Measurements from ENCODE around the gene DMD.

Gene DMD

DNA sequence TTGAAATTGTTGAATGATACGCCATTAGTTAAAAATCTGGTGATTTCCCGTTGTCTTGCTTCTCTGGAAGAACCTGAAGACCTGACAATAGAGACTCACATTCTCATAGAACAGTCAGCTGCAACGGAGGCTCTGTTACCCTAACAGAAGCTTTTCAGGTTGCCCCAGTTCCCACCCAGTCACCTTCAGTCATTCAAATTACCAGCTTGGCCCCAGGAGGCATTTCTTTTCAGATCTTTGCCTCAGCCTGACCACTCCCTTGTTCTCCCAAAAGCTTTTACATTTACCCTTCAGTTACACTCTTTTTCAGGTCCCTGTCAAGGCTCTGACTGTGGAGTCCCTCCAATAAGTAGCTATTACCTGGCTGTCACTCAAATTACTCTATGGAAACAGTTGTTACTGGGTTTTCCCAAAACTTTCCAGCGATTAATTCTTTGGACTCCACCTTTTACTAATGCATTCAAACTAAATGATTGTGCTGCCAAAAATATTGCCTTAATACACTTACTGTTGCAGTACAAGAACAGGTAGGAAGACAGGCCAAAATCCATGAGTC lies 1977.3 kb downstream of the DMD start:
- Histone ChIP-seq H2AFZ (ENCODE audit: low read length, unreplicated experiment) (no peak overlapping the region), H3K79me2 (ENCODE audit: control insufficient read depth, insufficient read depth, low read length, unreplicated experiment) (no peaks in the 10 kb centered on the region), H3K27me3 (ENCODE audit: insufficient read depth, low read length) (no peaks in the 10 kb centered on the region), H3K27ac (ENCODE audit: low read depth, low read length) (no peak overlapping the region), H3K4me3 (ENCODE audit: low read depth, low read length) (no peak overlapping the region), H3K36me3 (ENCODE audit: insufficient read depth, low read length) (no peaks in the 10 kb centered on the region), H3K4me1 (ENCODE audit: control insufficient read depth, insufficient read depth, low read length, unreplicated experiment) (no peaks in the 10 kb centered on the region)

DNA sequence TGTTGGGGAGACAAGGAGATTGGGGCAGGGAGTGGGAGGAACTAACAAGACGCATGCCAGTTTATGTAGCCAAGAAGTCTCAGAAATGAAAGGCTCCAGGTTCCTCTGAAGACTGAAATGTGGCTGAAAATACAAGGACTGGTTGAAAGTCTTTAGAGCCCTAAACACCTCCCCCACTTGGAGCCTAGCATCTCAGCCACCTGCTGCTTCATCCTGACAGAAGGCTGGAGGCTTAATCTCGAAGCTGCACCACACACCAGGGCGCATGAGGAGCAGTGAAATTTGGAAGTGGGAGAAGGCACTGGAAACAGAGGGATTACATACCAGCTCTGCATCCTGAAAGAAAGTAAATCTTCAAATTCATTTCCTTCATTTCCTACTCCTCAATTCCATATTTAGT lies 1978.8 kb downstream of the DMD start:
- Histone ChIP-seq H3K27ac (ENCODE audit: low read depth, low read length) (no peak overlapping the region), H3K36me3 (ENCODE audit: insufficient read depth, low read length) (no peaks in the 10 kb centered on the region), H2AFZ (ENCODE audit: low read length, unreplicated experiment) (no peak overlapping the region), H3K4me1 (ENCODE audit: control insufficient read depth, insufficient read depth, low read length, unreplicated experiment) (no peaks in the 10 kb centered on the region), H3K27me3 (ENCODE audit: insufficient read depth, low read length) (no peaks in the 10 kb centered on the region), H3K79me2 (ENCODE audit: control insufficient read depth, insufficient read depth, low read length, unreplicated experiment) (no peaks in the 10 kb centered on the region), H3K4me3 (ENCODE audit: low read depth, low read length) (no peak overlapping the region)

DNA sequence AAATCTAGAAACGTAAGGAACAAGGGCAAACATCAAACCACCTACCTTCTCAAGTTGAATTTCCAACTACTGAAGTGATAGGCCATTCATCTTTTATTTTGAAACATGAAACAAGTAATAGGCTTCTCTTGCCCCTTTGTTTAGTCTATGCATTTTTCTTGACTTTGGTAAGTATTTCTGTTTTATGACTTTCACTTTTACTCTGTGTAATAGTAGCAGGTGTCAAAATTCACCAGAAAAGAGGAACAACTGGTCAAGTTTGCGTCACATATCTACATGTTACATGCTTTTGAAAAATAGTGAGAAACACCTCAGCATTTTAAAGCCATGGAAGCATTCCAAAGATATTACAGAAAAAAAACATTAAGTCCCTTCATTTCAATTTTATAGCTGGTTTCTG lies 1982.4 kb downstream of the DMD start:
- H3K27ac ChIP-seq (ENCODE audit: low read depth, low read length), result no peak overlapping the region
- no peaks in the 10 kb centered on the region for H3K79me2 ChIP-seq (ENCODE audit: control insufficient read depth, insufficient read depth, low read length, unreplicated experiment)
- no peaks in the 10 kb centered on the region for H3K27me3 ChIP-seq (ENCODE audit: insufficient read depth, low read length)
- H3K4me1 ChIP-seq (ENCODE audit: control insufficient read depth, insufficient read depth, low read length, unreplicated experiment), result peaks cover 6% of the 10 kb centered on the region
- H3K4me3 ChIP-seq (ENCODE audit: low read depth, low read length), result no peak overlapping the region
- H3K36me3 ChIP-seq (ENCODE audit: insufficient read depth, low read length), result no peaks in the 10 kb centered on the region
- no peak overlapping the region for H2AFZ ChIP-seq (ENCODE audit: low read length, unreplicated experiment)

DNA sequence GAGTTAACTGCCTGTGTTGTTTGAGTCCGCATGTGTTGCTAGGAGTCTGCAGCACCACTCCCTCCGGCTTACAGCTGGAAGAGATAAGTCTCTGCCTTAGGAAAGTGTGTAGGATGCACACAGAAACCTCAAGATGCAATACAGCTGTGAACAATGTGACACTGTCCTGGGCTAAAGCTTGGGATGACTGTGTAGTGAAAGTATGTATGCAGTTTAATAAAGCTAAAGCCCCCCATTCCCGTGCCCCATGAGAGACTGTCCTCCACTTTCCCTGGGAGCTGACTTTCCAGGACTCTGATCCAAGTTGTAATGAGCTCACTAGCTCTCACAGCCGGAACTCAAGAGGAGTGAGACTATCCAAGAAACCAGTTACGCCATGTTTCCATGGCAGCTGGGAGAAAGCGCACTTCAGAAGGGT lies 1982.9 kb downstream of the DMD start:
- Histone ChIP-seq H3K4me3 (ENCODE audit: low read depth, low read length) (no peak overlapping the region), H3K36me3 (ENCODE audit: insufficient read depth, low read length) (no peaks in the 10 kb centered on the region), H2AFZ (ENCODE audit: low read length, unreplicated experiment) (no peak overlapping the region), H3K27ac (ENCODE audit: low read depth, low read length) (no peak overlapping the region), H3K27me3 (ENCODE audit: insufficient read depth, low read length) (no peaks in the 10 kb centered on the region), H3K79me2 (ENCODE audit: control insufficient read depth, insufficient read depth, low read length, unreplicated experiment) (no peaks in the 10 kb centered on the region), H3K4me1 (ENCODE audit: control insufficient read depth, insufficient read depth, low read length, unreplicated experiment) (peaks cover 10% of the 10 kb centered on the region)

DNA sequence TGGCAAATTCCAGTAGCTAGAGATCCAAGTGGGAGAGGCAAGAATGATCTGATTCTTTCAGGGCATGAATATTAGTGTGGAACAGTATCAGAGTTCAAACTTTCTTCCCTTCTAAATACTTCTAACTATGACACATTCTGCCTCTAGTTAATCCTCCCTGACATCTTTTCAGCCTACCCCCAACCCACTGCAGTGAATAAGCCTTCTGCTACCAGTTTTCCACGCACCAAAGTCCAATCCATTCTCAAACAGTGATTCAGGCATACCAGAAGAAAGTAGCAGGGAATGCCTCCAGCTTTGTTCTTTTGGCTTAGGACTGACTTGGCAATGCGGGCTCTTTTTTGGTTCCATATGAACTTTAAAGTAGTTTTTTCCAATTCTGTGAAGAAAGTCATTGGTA lies 1984.1 kb downstream of the DMD start:
- no peaks in the 10 kb centered on the region for H3K27me3 ChIP-seq (ENCODE audit: insufficient read depth, low read length)
- no peaks in the 10 kb centered on the region for H3K36me3 ChIP-seq (ENCODE audit: insufficient read depth, low read length)
- H3K79me2 ChIP-seq (ENCODE audit: control insufficient read depth, insufficient read depth, low read length, unreplicated experiment), result no peaks in the 10 kb centered on the region

DNA sequence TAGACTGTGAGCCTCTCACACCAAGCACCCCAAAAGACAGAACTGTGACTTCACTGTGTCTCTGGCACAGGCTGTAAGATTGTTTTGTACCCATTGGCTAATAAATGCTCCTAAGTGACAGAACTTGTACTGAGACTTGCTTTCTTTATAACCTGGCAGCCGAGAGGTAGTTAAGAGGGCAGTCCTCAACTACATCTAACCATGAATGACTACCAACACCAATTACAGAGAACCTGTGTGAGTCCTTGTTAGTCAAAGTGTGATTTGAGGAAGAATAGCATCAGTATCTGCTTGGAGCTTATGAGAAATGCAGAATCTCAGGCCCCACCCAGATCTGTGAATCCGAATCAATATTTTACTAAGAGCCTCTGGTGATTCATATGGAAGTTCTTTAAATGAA lies 1985.5 kb downstream of the DMD start:
- Histone ChIP-seq H3K79me2 (ENCODE audit: control insufficient read depth, insufficient read depth, low read length, unreplicated experiment) (no peaks in the 10 kb centered on the region), H3K36me3 (ENCODE audit: insufficient read depth, low read length) (no peaks in the 10 kb centered on the region), H3K27ac (ENCODE audit: low read depth, low read length) (no peak overlapping the region), H3K4me1 (ENCODE audit: control insufficient read depth, insufficient read depth, low read length, unreplicated experiment) (peaks cover 21% of the 10 kb centered on the region), H2AFZ (ENCODE audit: low read length, unreplicated experiment) (no peak overlapping the region), H3K4me3 (ENCODE audit: low read depth, low read length) (no peak overlapping the region), H3K27me3 (ENCODE audit: insufficient read depth, low read length) (no peaks in the 10 kb centered on the region)

More for the DNA sequence above, 1984.1 kb downstream of the DMD start:
- Histone ChIP-seq H3K4me1 (ENCODE audit: control insufficient read depth, insufficient read depth, low read length, unreplicated experiment) (peaks cover 13% of the 10 kb centered on the region), H3K27ac (ENCODE audit: low read depth, low read length) (no peak overlapping the region), H2AFZ (ENCODE audit: low read length, unreplicated experiment) (no peak overlapping the region), H3K4me3 (ENCODE audit: low read depth, low read length) (no peak overlapping the region)

DNA sequence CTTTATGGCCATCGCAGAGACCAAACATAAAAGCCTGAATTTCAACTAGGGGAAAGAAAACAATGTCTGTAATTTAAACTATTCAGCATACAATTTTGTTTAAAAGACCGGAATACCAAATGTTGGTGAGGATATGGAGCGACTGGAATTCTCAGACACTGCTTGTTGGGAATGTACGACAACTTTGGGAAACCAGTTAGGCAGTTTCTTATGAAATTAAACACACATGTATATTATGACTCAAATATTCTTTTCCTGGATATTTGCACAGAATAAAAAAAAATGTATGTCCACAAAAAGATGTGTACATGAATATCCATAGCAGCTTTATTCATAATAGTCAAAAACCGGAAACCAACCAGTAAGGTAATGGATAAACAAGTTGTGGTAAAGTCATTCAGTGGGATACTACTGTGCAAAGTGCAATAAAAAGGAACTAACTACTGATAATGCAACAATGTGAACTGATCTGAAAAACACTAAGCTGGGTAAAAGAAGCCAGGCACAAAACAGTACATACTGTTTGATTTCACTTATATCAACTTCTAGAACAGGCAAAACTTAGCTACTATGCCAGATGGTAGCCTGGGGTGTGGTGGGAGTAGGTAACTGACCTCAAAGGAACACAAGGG lies 1986.9 kb downstream of the DMD start:
- Histone ChIP-seq H3K27me3 (ENCODE audit: insufficient read depth, low read length) (no peaks in the 10 kb centered on the region), H3K27ac (ENCODE audit: low read depth, low read length) (no peak overlapping the region), H3K79me2 (ENCODE audit: control insufficient read depth, insufficient read depth, low read length, unreplicated experiment) (no peaks in the 10 kb centered on the region), H2AFZ (ENCODE audit: low read length, unreplicated experiment) (peak overlapping the region; percentile 14), H3K36me3 (ENCODE audit: insufficient read depth, low read length) (no peaks in the 10 kb centered on the region), H3K4me1 (ENCODE audit: control insufficient read depth, insufficient read depth, low read length, unreplicated experiment) (peaks cover 25% of the 10 kb centered on the region), H3K4me3 (ENCODE audit: low read depth, low read length) (no peak overlapping the region)

DNA sequence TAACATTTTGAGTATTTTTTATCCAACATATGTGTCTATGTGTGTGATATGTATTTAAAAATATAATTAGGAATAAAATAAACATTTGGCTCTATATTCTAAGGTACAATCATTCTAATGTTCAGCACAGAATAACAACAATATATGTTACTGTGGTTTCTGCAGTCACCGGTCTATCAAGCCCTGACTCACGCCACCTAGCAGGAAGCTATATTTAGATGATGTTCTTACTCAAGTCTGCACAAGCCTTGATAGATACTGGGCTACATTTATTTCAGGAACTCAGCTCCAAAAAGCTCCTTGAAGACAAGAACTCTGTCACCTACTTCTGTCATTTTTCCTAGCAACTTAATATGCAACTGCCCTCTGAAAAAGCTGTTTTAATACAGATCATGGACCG lies 1987.5 kb downstream of the DMD start:
- H3K36me3 ChIP-seq (ENCODE audit: insufficient read depth, low read length), result no peaks in the 10 kb centered on the region
- peak overlapping the region; percentile 14 for H2AFZ ChIP-seq (ENCODE audit: low read length, unreplicated experiment)
- no peaks in the 10 kb centered on the region for H3K27me3 ChIP-seq (ENCODE audit: insufficient read depth, low read length)
- no peak overlapping the region for H3K4me3 ChIP-seq (ENCODE audit: low read depth, low read length)
- no peak overlapping the region for H3K27ac ChIP-seq (ENCODE audit: low read depth, low read length)
- H3K4me1 ChIP-seq (ENCODE audit: control insufficient read depth, insufficient read depth, low read length, unreplicated experiment), result peaks cover 25% of the 10 kb centered on the region
- no peaks in the 10 kb centered on the region for H3K79me2 ChIP-seq (ENCODE audit: control insufficient read depth, insufficient read depth, low read length, unreplicated experiment)

DNA sequence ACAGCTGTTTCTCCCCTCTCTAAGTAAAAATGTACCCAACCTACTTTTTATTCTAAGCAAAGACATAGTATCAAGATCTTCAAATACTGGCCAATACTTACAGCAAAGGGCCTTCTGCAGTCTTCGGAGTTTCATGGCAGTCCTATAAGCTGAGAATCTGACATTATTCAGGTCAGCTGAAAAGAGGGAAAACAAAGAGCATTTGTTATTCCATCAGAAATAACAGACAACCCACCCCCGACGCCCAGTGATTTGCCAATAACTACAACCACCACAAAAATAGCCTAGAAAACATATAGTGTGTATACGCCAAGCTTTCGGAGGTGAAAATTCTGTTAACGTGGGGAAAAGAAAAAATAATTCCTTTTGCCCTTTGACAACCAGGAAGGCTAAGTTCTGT lies 1988.4 kb downstream of the DMD start:
- Histone ChIP-seq H3K4me3 (ENCODE audit: low read depth, low read length) (no peak overlapping the region), H3K27me3 (ENCODE audit: insufficient read depth, low read length) (no peaks in the 10 kb centered on the region), H2AFZ (ENCODE audit: low read length, unreplicated experiment) (no peak overlapping the region), H3K79me2 (ENCODE audit: control insufficient read depth, insufficient read depth, low read length, unreplicated experiment) (no peaks in the 10 kb centered on the region), H3K36me3 (ENCODE audit: insufficient read depth, low read length) (no peaks in the 10 kb centered on the region), H3K4me1 (ENCODE audit: control insufficient read depth, insufficient read depth, low read length, unreplicated experiment) (peaks cover 25% of the 10 kb centered on the region), H3K27ac (ENCODE audit: low read depth, low read length) (no peak overlapping the region)

DNA sequence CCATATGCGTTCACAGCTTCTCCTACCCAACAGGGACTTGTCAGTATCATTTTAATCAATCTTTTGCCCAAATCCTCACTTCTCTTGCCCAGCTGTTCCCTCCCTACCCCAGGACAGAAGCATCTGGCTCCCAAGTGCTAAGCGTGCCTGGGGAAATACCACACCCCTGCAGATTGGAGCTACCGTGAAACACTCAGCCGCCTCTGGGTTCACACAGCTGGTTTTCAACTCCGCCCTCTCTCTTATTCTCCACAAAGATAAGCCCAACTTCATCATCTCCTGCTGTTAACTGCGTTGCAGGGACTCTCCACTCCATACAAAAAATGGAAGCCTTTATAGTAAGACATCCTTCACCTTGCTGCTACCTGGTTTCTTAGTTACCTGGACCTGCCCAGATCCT lies 1992.2 kb downstream of the DMD start:
- Histone ChIP-seq H3K27me3 (ENCODE audit: insufficient read depth, low read length) (no peaks in the 10 kb centered on the region), H3K4me1 (ENCODE audit: control insufficient read depth, insufficient read depth, low read length, unreplicated experiment) (peaks cover 39% of the 10 kb centered on the region), H3K79me2 (ENCODE audit: control insufficient read depth, insufficient read depth, low read length, unreplicated experiment) (no peaks in the 10 kb centered on the region), H3K36me3 (ENCODE audit: insufficient read depth, low read length) (no peaks in the 10 kb centered on the region), H2AFZ (ENCODE audit: low read length, unreplicated experiment) (no peak overlapping the region), H3K4me3 (ENCODE audit: low read depth, low read length) (no peak overlapping the region), H3K27ac (ENCODE audit: low read depth, low read length) (no peak overlapping the region)

DNA sequence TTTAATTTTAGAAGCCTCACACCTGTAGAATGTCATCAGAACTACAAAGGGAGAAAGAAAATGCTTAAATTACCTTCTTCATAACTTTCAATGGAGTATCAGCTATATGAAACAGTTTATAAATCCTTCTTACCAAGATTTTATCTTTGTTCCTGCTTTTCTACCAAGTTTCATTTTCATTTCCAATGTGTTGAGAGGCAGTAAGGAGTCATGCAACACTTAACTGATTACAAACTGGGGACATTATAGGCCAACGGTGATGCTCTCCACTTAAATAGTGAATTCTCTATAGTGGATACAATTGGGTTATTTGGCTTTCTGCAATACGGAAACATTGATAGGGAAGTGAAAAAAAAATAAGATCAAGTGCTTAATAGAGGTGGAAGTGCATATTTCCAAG lies 1994.3 kb downstream of the DMD start:
- no peak overlapping the region for H3K27ac ChIP-seq (ENCODE audit: low read depth, low read length)
- H3K27me3 ChIP-seq (ENCODE audit: insufficient read depth, low read length), result no peaks in the 10 kb centered on the region
- no peaks in the 10 kb centered on the region for H3K79me2 ChIP-seq (ENCODE audit: control insufficient read depth, insufficient read depth, low read length, unreplicated experiment)
- no peaks in the 10 kb centered on the region for H3K36me3 ChIP-seq (ENCODE audit: insufficient read depth, low read length)
- peaks cover 30% of the 10 kb centered on the region for H3K4me1 ChIP-seq (ENCODE audit: control insufficient read depth, insufficient read depth, low read length, unreplicated experiment)
- H2AFZ ChIP-seq (ENCODE audit: low read length, unreplicated experiment), result peak overlapping the region; percentile 93
- H3K4me3 ChIP-seq (ENCODE audit: low read depth, low read length), result peak overlapping the region; percentile 54; the same call in 1 of the 2 replicates
